PC-9 (cell line): ENCODE measurements around the gene CTSL. TPM values are rescaled to one million over a fixed set of nuclear protein-coding genes. Genes with fewer than 3 reads are reported as not detected.
A peak's percentile ranks its signal among the peaks of the same experiment; 100 is the strongest.

Source experiments
- BruUV-seq: library from RNA; stranded (reverse); fragments of 400-500 nt; replicated peaks from 2 replicates; lab custom pipeline; 2021; lab: Mats Ljungman, UMichigan
- CTCF ChIA-PET: fragments of 300-600 bp; sonication (Branson Sonifier 250); formaldehyde crosslinking; loops from one replicate; lab custom pipeline; 2022; ENCODE audit warnings: antibody characterized with exemption; lab: Charles Lee
- POLR2A ChIA-PET: fragments of 300-600 bp; sonication (Branson Sonifier 250); formaldehyde crosslinking; loops from one replicate; lab custom pipeline; 2022; ENCODE audit warnings: antibody characterized with exemption; ENCODE audit not compliant: unreplicated experiment; lab: Charles Lee
- DNase-seq, 2 experiments: peaks; one replicate each; pipeline versions ENCODE4 v3.0.0 to v3.0.0-alpha.2; 2015 to 2022; ENCODE audit warnings: mixed read lengths in 1 of 2
- H2AFZ ChIP-seq: fragments of 200-600 bp; sonication (generic); 2 replicates; pipeline ENCODE4 v1.8.1; 2017; ENCODE audit warnings: antibody characterized with exemption
- H3F3A ChIP-seq: fragments of 200-600 bp; sonication (generic); 2 replicates; pipeline ENCODE4 v1.8.1; 2017; ENCODE audit warnings: antibody characterized with exemption, mild to moderate bottlenecking, low read depth; ENCODE audit not compliant: insufficient read depth
- H3K27ac ChIP-seq: fragments of 200-600 bp; sonication (generic); 2 replicates; pipeline ENCODE4 v1.6.1; 2016; ENCODE audit warnings: mixed run types
- H3K27me3 ChIP-seq: fragments of 200-600 bp; sonication (generic); 2 replicates; pipeline ENCODE4 v1.6.1; 2016; ENCODE audit warnings: low read depth, mixed run types; ENCODE audit not compliant: insufficient read depth
- H3K36me3 ChIP-seq: fragments of 200-600 bp; sonication (generic); 2 replicates; pipeline ENCODE4 v1.6.1; 2016; ENCODE audit warnings: low read depth, mixed run types
- H3K4me1 ChIP-seq: fragments of 200-600 bp; sonication (generic); replicated peaks from 2 replicates; pipeline ENCODE4 v1.6.1; 2016; ENCODE audit warnings: mixed run types; ENCODE audit not compliant: insufficient read depth
- H3K4me2 ChIP-seq: fragments of 200-600 bp; sonication (generic); 2 replicates; pipeline ENCODE4 v1.6.1; 2017; ENCODE audit warnings: mixed run types
- H3K4me3 ChIP-seq: fragments of 200-600 bp; sonication (generic); 2 replicates; pipeline ENCODE4 v1.6.1; 2016; ENCODE audit warnings: mixed run types
- H3K79me2 ChIP-seq: fragments of 200-600 bp; sonication (generic); 2 replicates; pipeline ENCODE4 v1.6.1; 2017; ENCODE audit warnings: low read depth, mixed run types
- H3K9me2 ChIP-seq: fragments of 200-600 bp; sonication (generic); 2 replicates; pipeline ENCODE4 v1.8.1; 2017; ENCODE audit warnings: mild to moderate bottlenecking; ENCODE audit not compliant: insufficient read depth
- H3K9me3 ChIP-seq: fragments of 200-600 bp; sonication (generic); 2 replicates; pipeline ENCODE4 v1.8.1; 2016; ENCODE audit warnings: low read depth; ENCODE audit not compliant: insufficient read depth
- H4K20me1 ChIP-seq: fragments of 200-600 bp; sonication (generic); 2 replicates; pipeline ENCODE4 v1.8.1; 2017; ENCODE audit not compliant: insufficient read depth
- CTCF ChIP-seq: fragments of 200-600 bp; sonication (generic); conservative IDR thresholded peaks from 2 replicates; pipeline ENCODE4 v1.6.1; 2017; ENCODE audit warnings: mixed run types, antibody characterized with exemption, mild to moderate bottlenecking, moderate library complexity
- EZH2 ChIP-seq: fragments of 200-600 bp; sonication (generic); IDR thresholded peaks from 2 replicates; pipeline ENCODE4 v1.8.0; 2017; ENCODE audit warnings: antibody characterized with exemption, low read depth
- intact Hi-C: fragments of 100-400 bp; cut with micrococcal nuclease; formaldehyde crosslinking; loops from one replicate; pipeline ENCODE4 v1.10.0; 2022; ENCODE audit not compliant: unreplicated experiment
- total RNA-seq: library from RNA; stranded (reverse); gene quantifications from 2 replicates; pipeline ENCODE4 v1.2.3, GENCODE V29; 2021

The CTSL gene
- total RNA-seq, 1 experiment from 2014 or later: 82.6 TPM

- peaks cover 27% of the 10 kb centered on the region for H3K4me1 ChIP-seq
- peak overlapping the region; percentile 42; the same call in 1 of the 2 replicates for H3K4me3 ChIP-seq
- no peaks in the 10 kb centered on the region for H4K20me1 ChIP-seq
- intact Hi-C loops: loop anchor here (1.0 kb wide), 2 partner anchors 27 to 40 kb away; partner anchors contain the start of gene CTSL
- TF ChIP-seq EZH2 (no peak), CTCF (no peak)
- peak; percentile 83 to 99 for DNase-seq
- no peaks in the 10 kb centered on the region for H3K9me2 ChIP-seq
- ChIA-PET CTCF (no interaction called here), POLR2A (no interaction called here)
- H3K27me3 ChIP-seq: no peaks in the 10 kb centered on the region
- no peaks in the 10 kb centered on the region for H3K79me2 ChIP-seq
- BruUV-seq: no TSS peak
- H3F3A ChIP-seq: peaks cover 18% of the 10 kb centered on the region
- peak overlapping the region; percentile 69 for H3K4me2 ChIP-seq
- peak overlapping the region; percentile 62 for H2AFZ ChIP-seq
- H3K9me3 ChIP-seq: peaks cover 9% of the 10 kb centered on the region; the same call in 1 of the 2 replicates
- H3K36me3 ChIP-seq: no peaks in the 10 kb centered on the region
- H3K27ac ChIP-seq: peak overlapping the region; percentile 91
Observed at GRCh38 chr9:87766697-87767096, 40.8 kb downstream of the CTSL start.

GRCh38 chr9:87770616-87771315 is 44.8 kb downstream of the CTSL start:
- no peak for DNase-seq
- H3K4me2 ChIP-seq: no peak overlapping the region
- no peaks in the 10 kb centered on the region for H4K20me1 ChIP-seq
- H3K36me3 ChIP-seq: no peaks in the 10 kb centered on the region
- H3K27me3 ChIP-seq: no peaks in the 10 kb centered on the region
- H3K79me2 ChIP-seq: no peaks in the 10 kb centered on the region
- no peak overlapping the region for H2AFZ ChIP-seq
- H3K27ac ChIP-seq: no peak overlapping the region
- no peak for TF ChIP-seq EZH2
- no peak for TF ChIP-seq CTCF
- BruUV-seq: no TSS peak
- peaks cover 18% of the 10 kb centered on the region for H3F3A ChIP-seq
- H3K9me3 ChIP-seq: peaks cover 9% of the 10 kb centered on the region; the same call in 1 of the 2 replicates
- POLR2A ChIA-PET: interaction anchor here (0.7 kb wide), 1 partner anchor 56 kb away, joined by 4 read pairs; no protein-coding TSS in a partner anchor
- CTCF ChIA-PET: interaction anchor here (0.6 kb wide), 1 partner anchor 42 kb away, joined by 3 read pairs; no protein-coding TSS in a partner anchor
- H3K9me2 ChIP-seq: no peaks in the 10 kb centered on the region
- intact Hi-C loops: no loop called here
- peaks cover 19% of the 10 kb centered on the region for H3K4me1 ChIP-seq
- H3K4me3 ChIP-seq: no peak overlapping the region

- Histone ChIP-seq H2AFZ (no peak overlapping the region), H3K4me2 (no peak overlapping the region)
- no peak for DNase-seq
Observed at GRCh38 chr9:87771316-87772006, 45.5 kb downstream of the CTSL start.

More at GRCh38 chr9:87771316-87772006, 45.5 kb downstream of the CTSL start:
- ChIA-PET POLR2A (no interaction called here), CTCF (no interaction called here)
- BruUV-seq: no TSS peak
- Histone ChIP-seq H3K4me1 (peaks cover 16% of the 10 kb centered on the region), H3K27me3 (no peaks in the 10 kb centered on the region), H3K9me2 (no peaks in the 10 kb centered on the region), H3F3A (peaks cover 18% of the 10 kb centered on the region), H3K27ac (no peak overlapping the region), H3K36me3 (no peaks in the 10 kb centered on the region), H4K20me1 (no peaks in the 10 kb centered on the region), H3K79me2 (no peaks in the 10 kb centered on the region), H3K4me3 (no peak overlapping the region), H3K9me3 (peaks cover 9% of the 10 kb centered on the region; the same call in 1 of the 2 replicates)
- intact Hi-C loops: no loop called here
- TF ChIP-seq EZH2: no peak
- no peak for TF ChIP-seq CTCF
